Fibroblast of lung (primary cell): ENCODE results near the gene M6PR.

Experiments
- CTCF ChIP-seq, 2 donors: IDR thresholded peaks in 1 of 2; conservative IDR thresholded peaks in 1 of 2; 1 replicate in 1 of 2; 2 replicates in 1 of 2; pipeline ENCODE4 v1.5.1; 2011 to 2012; ENCODE audit warnings: low read length in 2 of 2, control low read depth in 1 of 2, inconsistent platforms in 1 of 2, low read depth in 1 of 2, mild to moderate bottlenecking in 1 of 2
- EZH2 ChIP-seq: IDR thresholded peaks from 2 replicates; pipeline ENCODE4 v1.5.1; 2012; ENCODE audit warnings: low read length, control low read depth, mild to moderate bottlenecking; ENCODE audit errors: missing control alignments

- TF ChIP-seq CTCF (conservative IDR thresholded peaks at IDR 0.05 in 1 of 2, IDR thresholded peaks at IDR 0.05 in 1 of 2; ENCODE audit: low read depth in 1 of 2, low read length in 2 of 2): no peak
- no peak for TF ChIP-seq EZH2
Measured at GRCh38 chr12:8996682-8997405, 47.4 kb upstream of the M6PR start.
